GM19023 (cell line): Measurements from ENCODE around the gene PHPT1.
A peak's percentile ranks its signal among the peaks of the same experiment; 100 is the strongest.

Source experiments
- ATAC-seq: cut with Tn5 transposase; IDR thresholded peaks from one replicate; pipeline ENCODE4 v1.9.1; 2021; ENCODE audit warnings: mild to moderate bottlenecking, moderate library complexity; ENCODE audit not compliant: unreplicated experiment

The PHPT1 gene

DNA sequence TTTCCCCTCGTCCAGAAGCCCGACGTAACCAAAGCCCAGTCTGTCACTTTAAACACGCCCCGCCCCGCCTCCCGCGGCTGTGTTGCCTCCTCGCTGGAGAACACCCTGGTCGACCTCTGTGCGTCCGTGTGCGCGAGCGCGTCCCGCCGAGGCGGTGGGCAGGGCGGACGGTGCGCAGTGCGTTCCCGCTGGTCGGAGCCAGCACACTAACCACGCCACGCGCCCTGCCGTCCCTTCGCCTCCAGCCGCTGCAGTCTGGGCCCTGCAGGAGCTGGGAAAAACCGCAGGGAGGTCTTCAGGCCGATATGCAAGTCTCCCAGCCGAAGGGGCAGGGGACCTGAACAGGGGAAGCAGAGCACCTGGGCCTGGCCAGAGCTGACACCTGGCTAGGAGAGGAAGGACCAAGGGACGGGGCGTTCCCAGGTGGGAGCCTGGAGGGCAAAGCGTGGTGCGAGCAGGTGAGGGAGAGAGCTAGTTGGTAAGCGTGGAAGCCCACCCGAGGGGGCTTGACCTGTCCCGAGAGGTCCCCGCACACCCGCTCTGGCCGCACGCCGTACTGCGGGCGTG, 1.3 kb upstream of the PHPT1 start:
- ATAC-seq = no peak

DNA sequence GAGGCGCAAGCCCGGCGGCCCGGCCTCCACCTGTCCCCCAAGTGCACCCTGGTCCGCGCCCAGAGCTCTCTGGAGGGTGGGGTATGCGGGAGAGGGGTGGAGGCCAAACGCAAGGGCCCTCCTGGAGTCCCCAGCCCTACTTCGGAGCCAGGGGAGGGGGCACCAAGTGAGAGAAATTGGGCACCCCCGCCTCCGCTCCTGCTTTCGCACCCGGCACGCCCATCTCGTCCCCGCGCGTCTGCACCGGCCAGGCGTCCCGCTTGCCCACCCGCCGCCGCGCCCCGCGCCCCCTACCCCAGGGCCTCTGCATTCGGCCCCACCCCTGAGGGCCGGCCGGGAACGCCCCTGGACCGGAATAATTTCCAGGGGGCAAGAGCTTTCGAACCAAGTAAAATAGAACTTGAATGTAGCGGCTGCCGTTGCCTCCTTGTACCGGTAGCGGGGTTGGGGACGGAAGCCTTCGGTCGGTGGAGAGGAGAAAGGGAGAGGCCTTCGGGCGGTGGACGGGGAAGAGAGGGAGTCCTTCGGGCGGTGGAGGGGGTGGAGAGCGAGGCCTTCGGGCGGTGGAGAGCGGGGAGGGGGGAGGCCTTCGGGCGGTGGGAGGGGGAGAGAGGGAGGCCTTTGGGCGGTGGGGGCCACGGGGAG, 694 bp upstream of the PHPT1 start:
- peak; percentile 7 for ATAC-seq

DNA sequence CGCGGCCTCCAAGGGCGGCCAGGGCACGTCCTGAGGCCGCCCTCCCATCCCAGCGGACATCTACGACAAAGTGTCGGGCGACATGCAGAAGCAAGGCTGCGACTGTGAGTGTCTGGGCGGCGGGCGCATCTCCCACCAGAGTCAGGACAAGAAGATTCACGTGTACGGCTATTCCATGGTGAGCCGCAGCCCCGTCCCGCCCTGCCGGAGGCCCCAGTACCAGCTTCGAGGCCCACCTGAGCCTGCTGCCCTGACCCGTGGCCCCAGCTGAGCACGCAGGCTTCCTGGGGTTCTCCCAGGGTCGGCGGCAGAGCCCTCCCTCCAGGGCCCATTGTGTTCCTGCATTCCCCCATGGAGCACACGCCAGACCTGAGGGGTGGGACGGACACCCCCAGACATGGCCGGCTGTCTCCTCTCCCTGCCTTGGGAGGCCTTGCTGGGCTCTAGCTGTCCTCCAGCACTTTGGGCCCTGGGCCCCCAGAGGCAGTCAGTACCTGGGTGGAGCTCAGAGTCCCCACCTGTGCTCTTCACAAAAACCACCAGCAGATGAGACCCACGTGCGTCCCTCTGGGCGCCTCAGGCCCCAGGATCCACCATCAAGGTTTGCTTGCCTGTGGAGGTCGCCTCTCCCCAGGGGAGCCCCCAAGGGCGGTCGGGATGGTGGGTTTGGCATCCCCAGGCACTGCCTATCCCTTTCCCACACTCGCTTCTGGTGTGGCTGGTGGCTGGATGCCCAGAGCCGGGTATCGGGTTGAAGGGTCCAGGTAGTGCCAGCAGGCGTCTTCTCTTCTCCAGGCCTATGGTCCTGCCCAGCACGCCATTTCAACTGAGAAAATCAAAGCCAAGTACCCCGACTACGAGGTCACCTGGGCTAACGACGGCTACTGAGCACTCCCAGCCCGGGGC, 1.0 kb downstream of the PHPT1 start:
- no peak for ATAC-seq

DNA sequence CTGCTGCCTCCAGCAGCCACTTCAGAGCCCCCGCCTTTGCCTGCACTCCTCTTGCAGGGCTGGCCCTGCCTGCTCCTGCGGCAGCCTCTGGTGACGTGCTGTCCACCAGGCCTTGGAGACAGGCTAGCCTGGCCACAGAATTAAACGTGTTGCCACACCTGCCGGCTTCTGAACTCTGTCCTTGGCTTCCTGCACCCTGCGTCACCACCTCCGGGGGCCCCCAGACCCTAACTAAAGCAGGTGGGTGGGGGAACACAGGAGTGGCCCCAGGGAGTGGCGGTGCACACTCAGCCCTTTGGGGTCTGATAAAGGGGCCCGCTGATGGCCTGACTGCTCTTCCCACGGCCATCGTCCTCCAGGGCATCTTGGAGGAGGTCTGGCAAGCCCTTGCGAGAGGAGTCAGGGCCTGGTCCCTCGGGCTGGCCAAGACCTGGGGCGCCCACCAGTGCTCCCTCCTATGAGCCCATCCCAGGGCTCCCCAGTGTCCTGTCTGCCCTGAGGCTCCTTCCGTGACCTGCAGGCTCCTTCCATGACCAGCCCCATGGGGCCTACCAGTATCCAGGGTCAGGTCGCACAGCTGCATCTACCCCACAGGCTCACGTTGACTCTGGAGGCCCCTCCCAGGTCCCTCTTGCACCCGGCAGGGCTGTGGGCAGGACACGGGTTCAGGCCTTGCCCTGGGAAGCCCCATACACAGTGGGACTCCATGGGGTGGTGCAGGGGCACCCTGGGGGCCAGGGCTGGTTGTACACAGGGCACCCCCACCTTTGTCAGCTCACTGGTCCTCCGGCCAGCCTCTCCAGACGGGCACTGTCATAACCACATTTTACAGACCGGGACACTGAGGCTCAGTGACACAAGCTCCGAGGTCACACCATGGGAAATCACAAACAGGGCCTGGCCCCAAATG, 1.9 kb downstream of the PHPT1 start:
- ATAC-seq = no peak

DNA sequence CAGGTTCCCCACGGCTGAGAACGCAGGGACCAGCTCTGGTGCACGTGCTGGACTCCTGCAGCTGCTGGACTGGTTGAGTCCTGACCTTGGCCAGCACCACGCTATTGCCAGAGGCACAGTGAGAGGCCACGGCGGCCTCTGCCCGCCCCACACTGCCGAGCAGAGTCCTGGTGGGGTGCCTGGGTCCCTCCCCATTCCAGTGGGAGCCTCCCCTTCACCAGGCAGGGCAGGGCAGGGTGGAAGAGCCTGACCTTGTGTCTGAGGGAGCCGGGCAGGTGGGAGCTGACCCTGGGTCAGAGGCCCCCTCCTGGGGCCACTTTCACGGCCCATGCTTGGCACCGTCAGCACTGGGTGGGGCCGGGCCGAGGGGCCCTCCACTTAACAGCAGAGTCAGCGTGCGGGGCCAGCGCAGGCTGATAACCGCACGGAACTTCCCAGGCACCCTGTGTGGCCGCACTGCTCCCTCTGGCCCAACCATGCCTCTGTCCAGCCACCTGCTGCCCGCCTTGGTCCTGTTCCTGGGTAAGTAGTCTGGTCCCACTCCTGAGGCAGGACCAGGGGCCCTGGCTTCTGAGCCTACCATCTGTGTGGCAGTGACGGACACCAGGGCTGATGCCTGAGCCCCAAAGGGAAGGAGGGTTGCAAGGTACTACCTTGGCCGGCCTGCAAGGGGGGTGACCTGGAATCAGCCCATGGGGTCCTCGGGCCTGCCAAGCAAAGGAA, 2.9 kb downstream of the PHPT1 start, which contains the start of gene MAMDC4:
MAMDC4 (plus strand) TSS at position 406 of the 723 bp plus-strand sequence; CDS start at position 477, 71 bp downstream.
- ATAC-seq = no peak

DNA sequence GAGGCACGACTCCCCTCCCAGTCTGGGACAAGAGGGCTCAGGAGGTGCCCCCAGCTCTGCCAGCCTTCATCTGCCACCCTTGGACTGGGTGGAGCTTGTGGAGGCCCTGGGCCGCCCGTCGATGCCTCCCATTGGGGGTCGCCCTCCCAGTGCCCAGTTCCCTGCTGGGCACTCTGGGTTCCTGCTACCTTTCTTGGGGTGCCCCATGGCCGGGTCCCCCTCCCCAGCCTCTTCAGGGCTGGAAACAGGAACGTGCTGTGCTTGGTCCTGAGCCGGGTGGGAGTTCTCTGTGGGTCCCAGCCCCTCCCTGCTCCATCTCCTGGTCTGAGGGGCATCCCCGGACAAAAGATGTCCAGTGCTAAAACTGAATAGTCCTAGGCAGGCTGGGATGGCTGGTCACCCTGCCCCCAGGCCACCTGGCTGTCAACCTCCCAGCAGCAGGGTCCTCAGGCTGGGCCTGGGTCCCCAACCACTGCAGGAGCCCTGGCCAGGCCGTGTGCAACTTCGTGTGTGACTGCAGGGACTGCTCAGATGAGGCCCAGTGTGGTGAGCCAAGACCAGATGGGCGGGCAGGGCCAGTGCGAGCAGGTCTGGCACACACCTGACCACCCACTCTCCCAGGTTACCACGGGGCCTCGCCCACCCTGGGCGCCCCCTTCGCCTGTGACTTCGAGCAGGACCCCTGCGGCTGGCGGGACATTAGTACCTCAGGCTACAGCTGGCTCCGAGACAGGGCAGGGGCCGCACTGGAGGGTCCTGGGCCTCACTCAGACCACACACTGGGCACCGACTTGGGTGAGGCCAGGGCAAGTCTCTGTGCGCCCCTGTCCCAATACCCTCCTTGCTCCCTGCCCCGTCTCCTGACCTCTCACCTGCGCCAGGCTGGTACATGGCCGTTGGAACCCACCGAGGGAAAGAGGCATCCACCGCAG, 3.7 kb downstream of the PHPT1 start:
- no peak for ATAC-seq

GRCh38 chr9:136853596-136854112, 4.4 kb downstream of the PHPT1 start:
- ATAC-seq = no peak

DNA sequence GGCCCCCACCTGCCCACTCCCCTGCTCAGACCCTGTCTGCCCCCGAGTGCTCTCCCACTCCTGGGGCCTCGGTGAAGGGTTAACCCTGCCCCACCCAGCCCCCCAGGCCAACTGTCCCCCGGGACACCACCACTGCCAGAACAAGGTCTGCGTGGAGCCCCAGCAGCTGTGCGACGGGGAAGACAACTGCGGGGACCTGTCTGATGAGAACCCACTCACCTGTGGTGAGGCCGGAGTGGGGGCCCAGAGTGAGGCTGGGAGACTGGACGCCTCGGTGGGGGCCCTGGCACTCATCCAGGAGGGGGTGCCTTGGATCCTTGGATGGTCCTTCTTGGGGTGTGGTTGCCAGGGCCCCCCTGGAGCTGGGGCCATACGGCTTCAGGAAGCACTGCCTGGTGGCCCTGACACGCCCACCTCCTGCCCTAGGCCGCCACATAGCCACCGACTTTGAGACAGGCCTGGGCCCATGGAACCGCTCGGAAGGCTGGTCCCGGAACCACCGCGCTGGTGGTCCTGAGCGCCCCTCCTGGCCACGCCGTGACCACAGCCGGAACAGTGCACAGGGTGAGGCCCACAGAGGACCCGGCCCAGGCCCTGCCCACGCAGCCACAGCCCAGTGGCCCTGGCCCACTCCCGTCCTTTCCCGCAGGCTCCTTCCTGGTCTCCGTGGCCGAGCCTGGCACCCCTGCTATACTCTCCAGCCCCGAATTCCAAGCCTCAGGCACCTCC, 5.1 kb downstream of the PHPT1 start:
- no peak for ATAC-seq

DNA sequence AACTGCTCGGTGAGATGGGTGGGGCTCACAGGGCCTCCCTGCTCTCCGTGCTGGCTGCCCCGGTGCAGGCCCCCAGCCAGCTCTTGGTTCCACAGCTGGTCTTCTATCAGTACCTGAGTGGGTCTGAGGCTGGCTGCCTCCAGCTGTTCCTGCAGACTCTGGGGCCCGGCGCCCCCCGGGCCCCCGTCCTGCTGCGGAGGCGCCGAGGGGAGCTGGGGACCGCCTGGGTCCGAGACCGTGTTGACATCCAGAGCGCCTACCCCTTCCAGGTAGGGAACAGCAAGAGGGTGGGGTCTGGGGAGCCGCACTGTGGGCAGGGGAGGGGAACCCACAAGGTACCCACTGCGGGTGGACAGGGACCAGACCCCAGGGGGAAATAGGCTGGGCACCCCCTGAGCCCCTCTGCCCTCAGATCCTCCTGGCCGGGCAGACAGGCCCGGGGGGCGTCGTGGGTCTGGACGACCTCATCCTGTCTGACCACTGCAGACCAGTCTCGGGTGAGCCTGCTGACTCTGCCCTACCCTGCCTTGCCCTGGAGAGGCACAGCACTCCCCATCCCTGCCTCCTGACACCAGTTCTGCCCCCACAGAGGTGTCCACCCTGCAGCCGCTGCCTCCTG, 5.7 kb downstream of the PHPT1 start:
- ATAC-seq = no peak

GRCh38 chr9:136855461-136856078, 6.4 kb downstream of the PHPT1 start:
- no peak for ATAC-seq

DNA sequence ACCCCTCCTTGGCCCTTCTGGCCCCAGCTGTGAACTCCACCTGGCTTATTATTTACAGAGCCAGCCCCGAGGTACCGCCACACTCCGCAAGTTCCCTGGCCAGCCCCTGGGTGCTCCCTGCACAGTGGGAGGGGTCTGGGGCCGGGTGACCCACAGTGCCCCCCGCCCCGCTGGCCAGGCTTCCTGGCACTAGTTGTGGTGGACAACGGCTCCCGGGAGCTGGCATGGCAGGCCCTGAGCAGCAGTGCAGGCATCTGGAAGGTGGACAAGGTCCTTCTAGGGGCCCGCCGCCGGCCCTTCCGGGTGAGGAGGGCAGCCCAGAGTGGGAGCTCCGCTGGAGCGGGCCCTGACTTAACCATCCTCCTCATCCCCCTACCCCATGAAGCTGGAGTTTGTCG, 6.9 kb downstream of the PHPT1 start:
- ATAC-seq = no peak

- ATAC-seq = no peak
Measured at GRCh38 chr9:136856541-136857141, 7.4 kb downstream of the PHPT1 start.

GRCh38 chr9:136857166-136857565, 8.0 kb downstream of the PHPT1 start:
- no peak for ATAC-seq

- ATAC-seq = no peak
Measured at GRCh38 chr9:136857581-136858412, 8.6 kb downstream of the PHPT1 start.

GRCh38 chr9:136858452-136858843, 9.2 kb downstream of the PHPT1 start:
- no peak for ATAC-seq
